HUES48 (cell line): ENCODE data around the gene B4GALT5.
"Not testable (repeated sequence)": the region's sequence is repeated elsewhere in the genome, so short reads cannot be mapped to it uniquely, and the experiment has no call there.

Experiments used
- H3K27ac ChIP-seq: one replicate; pipeline ENCODE4 v1.7.0; 2013; ENCODE audit warnings: low read depth, low read length, inconsistent platforms
- H3K27me3 ChIP-seq: 2 replicates; pipeline ENCODE4 v1.6.1; 2013; ENCODE audit warnings: mild to moderate bottlenecking, low read length; ENCODE audit not compliant: control insufficient read depth, insufficient read depth
- H3K36me3 ChIP-seq: 2 replicates; pipeline ENCODE4 v1.6.1; 2013; ENCODE audit warnings: low read length; ENCODE audit not compliant: control insufficient read depth, insufficient read depth
- H3K4me1 ChIP-seq: 2 replicates; pipeline ENCODE4 v1.6.1; 2013; ENCODE audit warnings: mild to moderate bottlenecking, low read length; ENCODE audit not compliant: control insufficient read depth, insufficient read depth
- H3K4me3 ChIP-seq: 2 replicates; pipeline ENCODE4 v1.5.1; 2013; ENCODE audit warnings: mild to moderate bottlenecking, low read depth, low read length
- H3K9ac ChIP-seq: 2 replicates; pipeline ENCODE4 v1.6.1; 2013; ENCODE audit warnings: mild to moderate bottlenecking, low read depth, low read length, moderate library complexity
- H3K9me3 ChIP-seq: 2 replicates; pipeline ENCODE4 v1.6.1; 2013; ENCODE audit warnings: low read length; ENCODE audit not compliant: control insufficient read depth, insufficient read depth

B4GALT5 gene

GRCh38 chr20:49676581-49677291 lies 36.9 kb downstream of the B4GALT5 start:
- Histone ChIP-seq H3K4me1 (peaks cover 59% of the 10 kb centered on the region), H3K36me3 (no peaks in the 10 kb centered on the region), H3K27me3 (no peaks in the 10 kb centered on the region), H3K27ac (no peak overlapping the region), H3K9me3 (no peaks in the 10 kb centered on the region), H3K9ac (no peak overlapping the region), H3K4me3 (no peak overlapping the region)

GRCh38 chr20:49675368-49676151 lies 38.1 kb downstream of the B4GALT5 start:
- Histone ChIP-seq H3K27ac (peak overlapping the region; percentile 39), H3K9me3 (no peaks in the 10 kb centered on the region), H3K36me3 (no peaks in the 10 kb centered on the region), H3K4me3 (no peak overlapping the region), H3K9ac (0 out of 2 replicates have a peak overlapping the region, but pooled peaks have one; percentile 3), H3K27me3 (no peaks in the 10 kb centered on the region), H3K4me1 (peaks cover 60% of the 10 kb centered on the region)

- Histone ChIP-seq H3K36me3 (no peaks in the 10 kb centered on the region), H3K4me1 (peaks cover 58% of the 10 kb centered on the region), H3K9ac (no peak overlapping the region), H3K4me3 (no peak overlapping the region), H3K27me3 (no peaks in the 10 kb centered on the region), H3K27ac (peak overlapping the region; percentile 39), H3K9me3 (no peaks in the 10 kb centered on the region)
Measured at GRCh38 chr20:49674383-49675352, 39.0 kb downstream of the B4GALT5 start.

GRCh38 chr20:49672096-49672664 lies 41.5 kb downstream of the B4GALT5 start:
- Histone ChIP-seq H3K4me1 (peaks cover 41% of the 10 kb centered on the region), H3K9ac (no peak overlapping the region), H3K4me3 (no peak overlapping the region), H3K27me3 (no peaks in the 10 kb centered on the region), H3K27ac (no peak overlapping the region), H3K9me3 (no peaks in the 10 kb centered on the region), H3K36me3 (no peaks in the 10 kb centered on the region)

- H3K27ac ChIP-seq: no peak overlapping the region
- no peaks in the 10 kb centered on the region for H3K9me3 ChIP-seq
- H3K9ac ChIP-seq: no peak overlapping the region
- no peaks in the 10 kb centered on the region for H3K27me3 ChIP-seq
- H3K4me1 ChIP-seq: peaks cover 41% of the 10 kb centered on the region
- no peaks in the 10 kb centered on the region for H3K36me3 ChIP-seq
- H3K4me3 ChIP-seq: no peak overlapping the region
Measured at GRCh38 chr20:49671433-49671832, 42.2 kb downstream of the B4GALT5 start.

GRCh38 chr20:49669601-49670189 lies 44.0 kb downstream of the B4GALT5 start:
- no peak overlapping the region for H3K9ac ChIP-seq
- no peak overlapping the region for H3K27ac ChIP-seq
- no peaks in the 10 kb centered on the region for H3K9me3 ChIP-seq
- no peak overlapping the region for H3K4me3 ChIP-seq
- peaks cover 35% of the 10 kb centered on the region for H3K4me1 ChIP-seq
- H3K36me3 ChIP-seq: no peaks in the 10 kb centered on the region
- H3K27me3 ChIP-seq: no peaks in the 10 kb centered on the region

DNA sequence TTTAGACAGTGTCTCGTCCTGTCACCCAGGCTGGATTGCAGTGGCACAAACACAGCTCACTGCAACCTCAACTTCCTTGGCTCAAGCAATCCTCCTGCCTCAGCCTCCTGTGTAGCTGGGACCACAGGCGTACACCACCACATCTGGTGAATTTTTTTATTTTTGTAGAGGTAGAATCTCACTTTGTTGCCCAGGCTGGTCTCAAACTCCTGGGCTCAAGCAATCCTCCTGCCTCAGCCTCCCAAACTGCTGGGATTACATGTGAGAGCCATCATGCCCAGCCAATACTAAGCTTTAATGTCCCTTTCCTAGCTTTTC lies 44.8 kb downstream of the B4GALT5 start:
- peaks cover 37% of the 10 kb centered on the region for H3K4me1 ChIP-seq
- not testable (repeated sequence) for H3K27ac ChIP-seq, H3K36me3 ChIP-seq, H3K27me3 ChIP-seq, H3K9me3 ChIP-seq, H3K9ac ChIP-seq, H3K4me3 ChIP-seq

- Histone ChIP-seq H3K27ac (no peak overlapping the region), H3K27me3 (no peaks in the 10 kb centered on the region), H3K36me3 (no peaks in the 10 kb centered on the region), H3K9ac (no peak overlapping the region), H3K4me3 (no peak overlapping the region), H3K4me1 (peaks cover 39% of the 10 kb centered on the region), H3K9me3 (no peaks in the 10 kb centered on the region)
Measured at GRCh38 chr20:49668181-49668877, 45.3 kb downstream of the B4GALT5 start.

- no peaks in the 10 kb centered on the region for H3K27me3 ChIP-seq
- no peak overlapping the region for H3K9ac ChIP-seq
- H3K9me3 ChIP-seq: no peaks in the 10 kb centered on the region
- no peak overlapping the region for H3K4me3 ChIP-seq
- H3K4me1 ChIP-seq: peaks cover 44% of the 10 kb centered on the region
- no peak overlapping the region for H3K27ac ChIP-seq
- no peaks in the 10 kb centered on the region for H3K36me3 ChIP-seq
Measured at GRCh38 chr20:49666911-49667310, 46.8 kb downstream of the B4GALT5 start.

GRCh38 chr20:49665796-49666195 lies 47.9 kb downstream of the B4GALT5 start:
- peak overlapping the region; percentile 4 for H3K27ac ChIP-seq
- H3K4me3 ChIP-seq: no peak overlapping the region
- H3K9ac ChIP-seq: no peak overlapping the region
- H3K27me3 ChIP-seq: no peaks in the 10 kb centered on the region
- no peaks in the 10 kb centered on the region for H3K9me3 ChIP-seq
- no peaks in the 10 kb centered on the region for H3K36me3 ChIP-seq
- peaks cover 44% of the 10 kb centered on the region for H3K4me1 ChIP-seq
